Measurements from ENCODE around the gene POC1B. TPM values are rescaled to one million over a fixed set of nuclear protein-coding genes. Genes with fewer than 3 reads are reported as not detected.

Gene POC1B
- total RNA-seq, 4 donors from 2014 or later, result 22.7 to 38.7 (median 25.1) TPM

- Histone ChIP-seq H3K36me3 (peaks cover 0 to 19% (median 0%) of the 10 kb centered on the region in 3 donors), H3K27ac (no peak overlapping the region), H3K27me3 (no peaks in the 10 kb centered on the region), H3K4me3 (no peak overlapping the region), H3K9me3 (no peaks in the 10 kb centered on the region), H3K4me1 (no peaks in the 10 kb centered on the region)
- TF ChIP-seq POLR2A (IDR thresholded peaks at IDR 0.05) (no peak), EP300 (IDR thresholded peaks at IDR 0.05) (no peak)
- TF ChIP-seq, protein P1, sequence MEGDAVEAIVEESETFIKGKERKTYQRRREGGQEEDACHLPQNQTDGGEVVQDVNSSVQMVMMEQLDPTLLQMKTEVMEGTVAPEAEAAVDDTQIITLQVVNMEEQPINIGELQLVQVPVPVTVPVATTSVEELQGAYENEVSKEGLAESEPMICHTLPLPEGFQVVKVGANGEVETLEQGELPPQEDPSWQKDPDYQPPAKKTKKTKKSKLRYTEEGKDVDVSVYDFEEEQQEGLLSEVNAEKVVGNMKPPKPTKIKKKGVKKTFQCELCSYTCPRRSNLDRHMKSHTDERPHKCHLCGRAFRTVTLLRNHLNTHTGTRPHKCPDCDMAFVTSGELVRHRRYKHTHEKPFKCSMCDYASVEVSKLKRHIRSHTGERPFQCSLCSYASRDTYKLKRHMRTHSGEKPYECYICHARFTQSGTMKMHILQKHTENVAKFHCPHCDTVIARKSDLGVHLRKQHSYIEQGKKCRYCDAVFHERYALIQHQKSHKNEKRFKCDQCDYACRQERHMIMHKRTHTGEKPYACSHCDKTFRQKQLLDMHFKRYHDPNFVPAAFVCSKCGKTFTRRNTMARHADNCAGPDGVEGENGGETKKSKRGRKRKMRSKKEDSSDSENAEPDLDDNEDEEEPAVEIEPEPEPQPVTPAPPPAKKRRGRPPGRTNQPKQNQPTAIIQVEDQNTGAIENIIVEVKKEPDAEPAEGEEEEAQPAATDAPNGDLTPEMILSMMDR (IDR thresholded peaks at IDR 0.05), result no peak
- WGBS, 2 donors, result 78 to 85% methylated on average over 4 of the region's 4 CpGs
- DNase-seq (ENCODE audit: low spot score in 2 of 2), result no peak
These were observed 88.6 kb downstream of the POC1B start for GRCh38 chr12:89437231-89437630.

DNA sequence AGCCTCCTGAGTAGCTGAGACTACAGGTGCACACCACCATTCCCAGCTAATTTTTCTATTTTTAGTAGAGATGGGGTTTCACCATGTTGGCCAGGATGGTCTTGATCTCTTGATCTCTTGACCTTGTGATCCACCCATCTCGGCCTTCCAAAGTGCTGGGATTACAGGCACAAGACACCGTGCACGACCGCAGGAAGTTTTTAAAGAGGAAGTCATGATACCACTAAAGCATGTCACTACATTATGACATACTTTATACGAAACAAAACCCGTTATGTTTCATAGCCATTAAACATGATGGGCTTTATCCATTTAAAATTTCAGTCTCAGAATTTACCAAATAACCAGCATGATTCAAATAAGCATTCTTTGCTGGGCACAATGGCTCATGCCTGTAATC is 89.8 kb downstream of the POC1B start:
- no peak for DNase-seq (ENCODE audit: low spot score in 2 of 2)
- Histone ChIP-seq H3K27me3 (no peaks in the 10 kb centered on the region), H3K4me3 (no peak overlapping the region), H3K9me3 (no peaks in the 10 kb centered on the region), H3K27ac (no peak overlapping the region), H3K36me3 (peaks cover 0 to 19% (median 0%) of the 10 kb centered on the region in 3 donors), H3K4me1 (no peaks in the 10 kb centered on the region)
- WGBS, 2 donors, result 82 to 84% methylated on average over 6 of the region's 6 CpGs
- TF ChIP-seq, protein P1 (IDR thresholded peaks at IDR 0.05), result no peak
- TF ChIP-seq EP300 (IDR thresholded peaks at IDR 0.05) (no peak), POLR2A (IDR thresholded peaks at IDR 0.05) (no peak)

GRCh38 chr12:89433634-89434033 is 92.2 kb downstream of the POC1B start:
- Histone ChIP-seq H3K9me3 (no peaks in the 10 kb centered on the region), H3K4me3 (no peak overlapping the region), H3K27ac (no peak overlapping the region), H3K36me3 (peaks cover 0 to 18% (median 0%) of the 10 kb centered on the region in 3 donors), H3K27me3 (no peaks in the 10 kb centered on the region), H3K4me1 (no peaks in the 10 kb centered on the region)
- TF ChIP-seq, protein P1 (IDR thresholded peaks at IDR 0.05), result no peak
- TF ChIP-seq POLR2A (IDR thresholded peaks at IDR 0.05), result no peak
- TF ChIP-seq EP300 (IDR thresholded peaks at IDR 0.05), result no peak
- no peak for DNase-seq (ENCODE audit: low spot score in 2 of 2)
- WGBS, 2 donors, result 73% methylated on average over 4 of the region's 4 CpGs

- 93 to 98% methylated on average over 1 of the region's 1 CpG for WGBS, 2 donors
- Histone ChIP-seq H3K4me1 (no peaks in the 10 kb centered on the region), H3K27me3 (no peaks in the 10 kb centered on the region), H3K9me3 (no peaks in the 10 kb centered on the region), H3K36me3 (peaks cover 0 to 26% (median 0%) of the 10 kb centered on the region in 3 donors), H3K4me3 (no peak overlapping the region), H3K27ac (no peak overlapping the region)
- TF ChIP-seq, protein P1 (IDR thresholded peaks at IDR 0.05), result no peak
- no peak for TF ChIP-seq EP300 (IDR thresholded peaks at IDR 0.05)
- TF ChIP-seq POLR2A (IDR thresholded peaks at IDR 0.05), result no peak
- no peak for DNase-seq (ENCODE audit: low spot score in 2 of 2)
These were observed 93.5 kb downstream of the POC1B start for GRCh38 chr12:89432396-89432795.

DNA sequence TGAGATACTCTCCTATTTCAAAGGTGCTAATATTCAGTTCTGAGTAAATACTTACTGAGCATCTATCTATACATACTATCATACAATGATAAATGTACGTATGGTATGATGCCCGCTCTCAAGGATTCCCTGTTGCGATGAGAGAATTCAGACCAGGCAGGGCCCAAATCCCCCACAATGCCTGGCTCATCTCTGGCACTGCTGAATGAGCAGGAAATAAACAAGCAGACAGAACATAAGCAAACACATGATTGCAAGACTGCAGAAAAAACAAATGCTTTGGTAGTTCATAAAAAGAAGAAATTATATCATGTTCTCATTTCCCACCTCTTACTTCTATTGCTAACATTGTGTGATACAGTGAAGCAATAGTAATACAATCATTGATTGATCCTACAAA is 96.3 kb downstream of the POC1B start:
- no peaks in the 10 kb centered on the region for H3K27me3 ChIP-seq
- WGBS, 2 donors, result 97 to 99% methylated on average over 3 of the region's 3 CpGs
- H3K27ac ChIP-seq, result no peak overlapping the region
- no peaks in the 10 kb centered on the region for H3K4me1 ChIP-seq
- peaks cover 0 to 26% (median 0%) of the 10 kb centered on the region in 3 donors for H3K36me3 ChIP-seq
- no peaks in the 10 kb centered on the region for H3K9me3 ChIP-seq
- no peak for DNase-seq (ENCODE audit: low spot score in 2 of 2)
- TF ChIP-seq EP300 (IDR thresholded peaks at IDR 0.05), result no peak
- TF ChIP-seq, protein P1 (IDR thresholded peaks at IDR 0.05), result no peak
- no peak overlapping the region for H3K4me3 ChIP-seq
